A549 (cell line): ENCODE data around the gene PLCD3.

ENCODE experiments used
- CBX2 ChIP-seq: fragments of 200-600 bp; sonication (generic); IDR thresholded peaks from 2 replicates; pipeline ENCODE4 v1.6.1; 2016; ENCODE audit warnings: low read depth, mild to moderate bottlenecking, borderline replicate concordance
- CEBPB ChIP-seq, 2 experiments: fragments of >200 bp in 1 of 2; sonication (Bioruptor Twin) in 1 of 2; formaldehyde crosslinking in 1 of 2; IDR thresholded peaks; 2 replicates each; pipeline ENCODE4 v1.6.1; 2012 to 2016
- EHMT2 ChIP-seq: fragments of 200-600 bp; sonication (generic); IDR thresholded peaks from 2 replicates; pipeline ENCODE4 v1.6.1; 2016; ENCODE audit warnings: antibody characterized with exemption, low read depth, mild to moderate bottlenecking, moderate library complexity
- EP300 ChIP-seq, 2 experiments: fragments of >200 bp; sonication (Bioruptor Twin); formaldehyde crosslinking; IDR thresholded peaks; 2 replicates in 1 of 2; 3 replicates in 1 of 2; pipeline ENCODE4 v1.6.1; 2016 to 2017
- MAFK ChIP-seq: fragments of 450-650 bp; IDR thresholded peaks from 2 replicates; pipeline ENCODE4 v1.6.1; 2014; ENCODE audit not compliant: partially characterized antibody
- POLR2A ChIP-seq: IDR thresholded peaks from 2 replicates; pipeline ENCODE4 v1.6.1; 2012; ENCODE audit warnings: mild to moderate bottlenecking, low read length
- RAD21 ChIP-seq, 2 experiments: fragments of >200 bp in 1 of 2; sonication (Bioruptor Twin) in 1 of 2; formaldehyde crosslinking in 1 of 2; IDR thresholded peaks in 1 of 2; conservative IDR thresholded peaks in 1 of 2; 2 replicates in 1 of 2; 3 replicates in 1 of 2; pipeline ENCODE4 v1.6.1; 2012 to 2018; ENCODE audit warnings: inconsistent platforms in 1 of 2
- TP53 ChIP-seq: fragments of 250-450 bp; sonication (Bioruptor Pico); IDR thresholded peaks from 2 replicates; pipeline ENCODE4 v1.5.0; 2021; ENCODE audit warnings: mild to moderate bottlenecking, moderate library complexity
- TF ChIP-seq, protein P1 (sequence below): IDR thresholded peaks from 2 replicates; pipeline ENCODE4 v1.6.1; 2012
- TF ChIP-seq, protein P2 (sequence below): fragments of >200 bp; sonication (Bioruptor Twin); formaldehyde crosslinking; IDR thresholded peaks from 3 replicates; pipeline ENCODE4 v1.5.1; 2016

DNA sequence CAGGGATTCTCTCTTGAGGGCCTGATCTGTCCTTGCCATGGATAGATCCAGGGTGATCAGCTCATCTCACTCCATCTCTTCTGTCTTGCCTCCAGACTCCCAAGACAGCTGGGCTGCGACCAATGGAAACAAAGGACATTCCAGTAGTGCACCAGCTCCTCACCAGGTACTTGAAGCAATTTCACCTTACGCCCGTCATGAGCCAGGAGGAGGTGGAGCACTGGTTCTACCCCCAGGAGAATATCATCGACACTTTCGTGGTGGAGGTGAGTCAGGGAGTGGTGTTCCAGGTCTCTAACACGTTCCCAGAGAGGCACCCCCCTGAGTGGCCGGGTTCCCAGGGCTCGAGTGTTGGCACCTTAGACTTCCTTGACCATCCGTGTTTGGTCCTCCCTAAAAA is 29.5 kb downstream of the PLCD3 start:
- TF ChIP-seq, protein P1, sequence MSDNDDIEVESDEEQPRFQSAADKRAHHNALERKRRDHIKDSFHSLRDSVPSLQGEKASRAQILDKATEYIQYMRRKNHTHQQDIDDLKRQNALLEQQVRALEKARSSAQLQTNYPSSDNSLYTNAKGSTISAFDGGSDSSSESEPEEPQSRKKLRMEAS, result no peak
- TF ChIP-seq EHMT2, result no peak
- no peak for TF ChIP-seq RAD21 (conservative IDR thresholded peaks at IDR 0.05 in 1 of 2, IDR thresholded peaks at IDR 0.05 in 1 of 2)
- TF ChIP-seq, protein P2, sequence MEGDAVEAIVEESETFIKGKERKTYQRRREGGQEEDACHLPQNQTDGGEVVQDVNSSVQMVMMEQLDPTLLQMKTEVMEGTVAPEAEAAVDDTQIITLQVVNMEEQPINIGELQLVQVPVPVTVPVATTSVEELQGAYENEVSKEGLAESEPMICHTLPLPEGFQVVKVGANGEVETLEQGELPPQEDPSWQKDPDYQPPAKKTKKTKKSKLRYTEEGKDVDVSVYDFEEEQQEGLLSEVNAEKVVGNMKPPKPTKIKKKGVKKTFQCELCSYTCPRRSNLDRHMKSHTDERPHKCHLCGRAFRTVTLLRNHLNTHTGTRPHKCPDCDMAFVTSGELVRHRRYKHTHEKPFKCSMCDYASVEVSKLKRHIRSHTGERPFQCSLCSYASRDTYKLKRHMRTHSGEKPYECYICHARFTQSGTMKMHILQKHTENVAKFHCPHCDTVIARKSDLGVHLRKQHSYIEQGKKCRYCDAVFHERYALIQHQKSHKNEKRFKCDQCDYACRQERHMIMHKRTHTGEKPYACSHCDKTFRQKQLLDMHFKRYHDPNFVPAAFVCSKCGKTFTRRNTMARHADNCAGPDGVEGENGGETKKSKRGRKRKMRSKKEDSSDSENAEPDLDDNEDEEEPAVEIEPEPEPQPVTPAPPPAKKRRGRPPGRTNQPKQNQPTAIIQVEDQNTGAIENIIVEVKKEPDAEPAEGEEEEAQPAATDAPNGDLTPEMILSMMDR, result no peak
- TF ChIP-seq POLR2A, result no peak
- no peak for TF ChIP-seq CEBPB (IDR thresholded peaks at IDR 0.05)
- TF ChIP-seq MAFK, result no peak
- TF ChIP-seq EP300 (IDR thresholded peaks at IDR 0.05), result no peak
- TF ChIP-seq TP53 (CRISPR knock-in tag), result no peak
- no peak for TF ChIP-seq CBX2
